ENCODE data around the gene RASGRF2.

The RASGRF2 gene

DNA sequence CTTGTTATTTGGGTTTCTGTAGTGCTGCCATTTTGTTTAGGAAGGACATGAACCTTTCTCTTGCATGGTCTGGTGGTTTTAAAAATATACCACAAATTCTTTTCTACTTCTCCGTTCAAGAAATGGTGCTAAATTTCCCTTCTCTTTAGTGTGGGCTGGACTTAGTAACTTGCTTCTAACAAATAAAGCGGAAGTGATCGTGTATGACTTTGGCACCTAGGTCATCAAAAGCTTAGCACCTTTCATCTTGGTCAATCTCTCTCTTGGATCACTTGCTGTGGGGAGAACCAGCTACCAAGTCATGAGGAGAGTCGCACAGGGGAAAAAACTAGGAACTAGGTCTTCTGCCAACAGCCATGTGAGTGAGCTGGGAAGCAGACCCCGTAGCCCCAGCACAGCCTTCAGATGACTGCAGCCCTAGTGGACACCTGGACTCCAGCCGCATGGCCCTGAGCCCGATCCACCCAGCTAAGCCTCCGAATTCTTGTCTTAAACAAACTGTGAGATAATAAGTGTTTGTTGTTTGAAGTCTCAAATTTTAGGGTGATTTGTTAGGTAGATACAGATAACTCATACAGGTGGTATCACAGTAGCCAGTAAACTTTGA, 185.3 kb downstream of the RASGRF2 start:
- DNase-seq = no peak

DNA sequence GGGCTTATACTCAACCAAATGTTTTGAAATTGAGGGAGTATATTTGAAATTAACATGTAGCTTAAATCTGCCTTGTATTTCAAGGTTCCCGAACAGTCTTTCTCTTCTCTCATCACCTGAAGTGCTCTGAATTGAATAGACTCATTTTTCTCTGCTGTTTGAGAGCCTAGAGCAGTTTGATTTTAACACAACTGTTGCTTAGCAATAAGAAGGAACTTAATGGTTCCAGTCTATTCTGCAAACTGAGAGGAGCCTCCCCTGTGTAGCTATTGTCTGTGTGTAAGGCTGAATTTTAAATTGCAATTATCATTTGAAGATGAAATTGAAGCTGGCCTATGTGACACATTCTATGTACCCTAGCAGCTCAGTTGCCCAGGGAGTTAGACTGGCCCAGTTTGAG, 185.9 kb downstream of the RASGRF2 start:
- no peak for DNase-seq

DNA sequence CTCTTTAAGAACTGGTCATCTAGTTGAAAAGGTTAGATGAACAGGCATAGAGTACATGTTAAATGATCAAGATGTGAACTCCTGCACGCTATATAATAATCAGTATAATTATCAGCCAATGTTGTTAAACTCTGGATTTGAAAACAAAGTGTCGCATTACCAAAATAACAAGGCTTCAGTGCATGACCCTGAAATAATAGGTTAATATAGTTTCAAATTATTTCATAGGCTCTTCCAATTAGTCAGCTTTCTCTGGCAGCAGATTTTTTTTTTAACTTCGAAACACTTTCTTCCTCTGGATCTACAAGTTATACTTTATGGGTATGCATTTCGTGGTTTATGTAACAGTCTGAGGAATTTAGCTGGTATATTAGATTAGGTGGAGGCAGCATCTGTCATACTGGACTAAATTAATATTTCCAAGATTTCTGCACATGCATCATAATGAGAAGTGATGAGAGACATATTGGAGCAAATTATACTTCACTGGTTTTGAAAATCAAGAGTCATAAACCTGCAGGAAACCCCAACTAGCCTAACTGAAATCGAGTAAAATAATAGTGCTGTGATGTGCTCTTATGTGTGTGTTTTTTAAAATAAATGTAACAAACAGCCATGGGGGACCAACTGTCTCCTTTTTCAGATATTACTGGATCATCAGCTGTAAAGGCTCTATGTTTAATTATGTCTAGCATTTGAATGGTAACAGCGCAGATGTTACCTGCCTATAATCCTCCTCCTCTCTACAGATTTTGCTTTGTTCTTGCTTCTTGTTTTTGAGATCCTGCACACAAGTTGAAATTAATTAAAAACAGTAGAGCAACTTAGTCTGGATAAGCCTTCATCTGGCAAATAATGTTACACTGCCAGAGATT, 187.1 kb downstream of the RASGRF2 start:
- no peak for DNase-seq

DNA sequence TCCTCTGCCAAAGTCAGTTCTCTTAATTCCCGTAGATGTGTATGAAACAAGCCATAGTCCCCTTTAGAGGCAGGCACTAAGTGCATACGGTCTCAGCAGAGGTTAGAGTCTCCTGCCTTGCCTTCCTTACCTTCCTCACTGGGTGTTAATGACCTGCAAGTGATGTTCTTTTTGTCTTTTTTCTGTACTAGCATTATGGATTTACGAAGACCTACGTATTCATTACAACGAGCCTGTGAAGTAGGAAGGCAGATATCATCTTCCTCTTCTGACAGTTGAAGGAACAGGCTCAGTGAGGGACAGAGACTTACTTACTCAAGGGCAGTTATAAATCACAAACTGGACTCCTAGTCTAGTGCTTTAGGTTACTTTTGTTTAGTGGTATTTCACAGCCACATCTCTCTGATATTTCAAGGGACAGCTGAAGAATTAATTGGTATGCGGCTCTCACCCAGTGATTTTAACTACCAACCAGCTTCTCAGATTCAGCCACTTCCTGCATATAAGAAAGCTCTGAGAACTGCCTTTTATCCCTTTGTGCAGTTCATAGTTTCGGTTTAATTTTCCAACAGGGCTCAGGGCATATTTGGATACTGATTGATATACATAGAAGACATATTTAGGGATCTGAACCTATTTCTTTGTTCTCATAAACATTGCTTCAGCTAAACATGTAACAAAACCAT, 187.9 kb downstream of the RASGRF2 start:
- no peak for DNase-seq

DNA sequence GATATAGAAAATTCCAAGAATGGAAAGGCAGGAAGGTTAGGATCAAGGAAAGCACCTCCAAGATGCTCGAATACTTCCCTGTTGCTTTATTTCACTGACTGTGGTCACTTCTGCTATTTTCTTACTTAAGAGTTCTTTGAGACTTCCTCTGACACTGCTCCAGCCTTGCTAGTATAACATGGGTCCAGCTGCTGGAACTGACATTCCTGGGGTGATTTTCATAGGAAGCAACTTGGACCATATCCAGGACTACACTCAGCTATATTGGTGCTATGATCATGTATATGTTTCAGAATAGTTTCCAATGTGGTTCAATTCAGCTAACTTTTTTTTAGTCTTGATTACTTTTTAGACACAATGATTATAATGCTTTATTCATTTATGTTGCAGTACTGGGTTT, 191.4 kb downstream of the RASGRF2 start:
- no peak for DNase-seq

DNA sequence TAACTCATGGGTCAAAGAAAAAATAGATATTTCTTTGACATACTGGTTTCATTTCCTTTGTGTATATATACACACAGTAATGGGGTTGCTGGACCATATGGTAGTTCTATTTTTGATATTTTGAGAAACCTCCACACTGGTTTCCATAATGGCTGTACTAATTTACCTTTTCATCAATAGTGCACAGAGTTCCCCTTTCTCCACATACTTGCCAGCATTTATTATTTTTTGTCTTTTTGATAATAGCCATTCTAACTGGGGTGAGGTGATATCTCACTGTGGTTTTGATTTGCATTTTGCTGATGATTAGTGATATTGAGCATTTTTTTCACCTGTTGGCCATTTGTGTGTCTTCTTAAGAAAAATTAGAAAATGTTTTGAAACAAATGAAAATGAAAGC, 194.6 kb downstream of the RASGRF2 start:
- no peak for DNase-seq

DNA sequence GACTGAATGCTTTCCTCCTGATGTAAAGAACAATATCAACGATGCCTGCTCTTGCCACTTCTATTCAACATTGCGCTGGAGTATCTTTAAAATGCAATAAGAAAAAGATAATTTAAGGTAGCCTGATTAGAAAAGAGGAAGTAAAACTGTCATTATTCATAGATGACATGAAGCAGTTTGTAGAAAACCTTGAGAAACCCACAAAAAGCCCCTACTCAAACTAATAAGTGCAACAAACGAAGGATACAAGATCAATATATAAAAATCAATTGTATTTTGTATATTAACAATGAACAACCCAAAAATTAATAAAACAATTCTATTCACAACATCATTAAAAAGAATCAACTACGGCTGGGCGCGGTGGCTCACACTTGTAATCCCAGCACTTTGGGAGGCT, 196.6 kb downstream of the RASGRF2 start:
- no peak for DNase-seq

DNA sequence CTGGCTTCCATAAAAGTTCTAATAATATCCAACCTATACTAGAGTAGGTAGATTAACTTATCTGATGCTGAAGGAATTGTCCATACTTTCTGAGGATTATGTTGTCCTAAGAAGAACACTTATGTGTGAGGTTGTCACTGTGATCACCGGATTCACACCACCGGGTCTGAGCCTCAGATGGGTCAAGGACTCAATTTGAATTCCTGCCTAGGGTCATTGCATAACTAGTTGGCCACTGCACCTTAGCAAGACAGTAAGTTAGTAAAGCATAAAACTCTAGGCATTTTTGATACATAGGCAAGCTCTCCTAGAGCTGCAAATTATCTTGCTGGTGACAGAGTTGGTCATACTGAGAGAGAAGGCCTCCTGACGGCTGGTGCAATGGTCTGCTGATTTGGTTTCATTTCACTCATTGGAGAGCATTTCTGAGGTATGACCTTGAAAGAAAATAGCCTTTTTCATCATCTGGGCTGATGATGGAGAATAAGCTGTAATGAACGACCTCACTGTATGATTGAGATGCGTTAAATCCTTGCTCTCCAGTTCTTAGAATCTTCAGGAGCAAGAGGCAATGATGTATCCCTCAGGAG, 200.9 kb downstream of the RASGRF2 start:
- DNase-seq = no peak

DNA sequence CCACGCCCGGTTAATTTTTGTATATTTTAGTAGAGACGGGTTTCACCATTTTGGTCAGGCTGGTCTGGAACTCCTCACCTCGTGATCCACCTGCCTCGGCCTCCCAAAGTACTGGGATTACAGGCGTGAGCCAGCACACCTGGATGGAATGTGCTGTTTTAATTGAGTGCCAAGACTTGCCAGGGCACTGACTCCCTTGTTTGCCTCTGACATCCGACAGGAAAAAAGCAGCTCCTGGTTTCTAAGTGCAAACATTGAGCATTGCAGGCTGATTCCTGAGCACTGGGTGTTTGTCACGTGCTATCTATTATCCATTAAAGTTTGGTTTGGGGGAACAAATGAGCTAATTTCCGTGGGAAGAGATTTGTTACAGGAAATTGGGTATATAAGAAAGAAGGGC, 202.3 kb downstream of the RASGRF2 start:
- DNase-seq = no peak

DNA sequence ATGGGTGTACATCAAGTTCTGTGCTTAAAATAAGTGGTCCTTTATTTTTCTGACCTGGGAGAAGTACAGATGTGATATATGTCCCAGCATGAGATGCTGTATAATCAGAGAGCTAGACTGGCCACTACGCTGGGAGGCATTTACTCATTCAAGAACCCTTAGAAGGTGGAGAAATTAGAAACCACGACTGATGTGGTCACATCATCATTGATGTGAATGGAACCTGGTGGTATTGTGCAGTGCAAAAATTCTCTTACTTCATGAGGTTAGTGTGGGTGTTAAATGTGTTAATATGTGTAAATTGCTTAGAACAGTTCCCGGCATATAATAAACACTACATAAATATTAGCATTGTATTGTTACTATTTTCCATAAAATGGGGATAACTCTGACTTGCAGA, 203.5 kb downstream of the RASGRF2 start:
- DNase-seq = no peak

DNA sequence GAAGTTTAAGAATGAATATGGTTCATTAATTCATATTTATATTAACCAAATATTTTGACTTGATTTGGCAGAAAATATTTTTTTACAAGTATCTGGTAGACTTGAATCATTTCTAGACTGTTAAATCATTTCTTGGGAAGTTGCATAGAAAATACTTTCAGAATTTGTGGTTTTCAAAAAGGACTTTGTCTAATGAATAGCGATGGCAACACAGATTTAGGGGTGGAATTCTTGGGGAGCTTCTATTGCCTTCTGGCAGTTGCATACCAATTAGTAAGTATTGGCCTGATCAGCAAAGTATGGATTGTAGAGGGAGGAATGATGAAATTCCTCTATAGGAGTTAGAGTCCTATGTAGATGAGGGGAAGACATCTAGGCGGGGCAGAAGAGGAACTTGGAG, 204.3 kb downstream of the RASGRF2 start:
- DNase-seq = no peak

DNA sequence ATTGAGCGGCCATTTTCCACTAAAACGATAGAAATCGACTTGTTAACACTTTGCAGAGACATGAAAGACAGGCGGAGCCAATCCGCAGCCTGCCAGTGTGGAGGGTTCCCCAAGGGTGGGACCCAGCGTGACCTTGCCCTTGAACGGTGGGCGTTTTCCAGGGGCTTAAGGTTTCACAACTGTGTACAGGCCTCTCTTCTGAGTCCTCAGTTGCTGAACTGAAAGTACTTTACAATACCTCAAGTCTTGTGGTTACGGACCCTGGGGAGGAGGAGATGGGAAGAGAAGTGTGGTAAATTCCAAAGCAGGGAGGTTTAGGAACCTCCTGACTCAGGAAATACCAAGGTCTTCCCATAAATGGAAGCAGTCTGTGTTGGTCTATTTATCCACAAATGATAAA, 204.8 kb downstream of the RASGRF2 start:
- DNase-seq = no peak

DNA sequence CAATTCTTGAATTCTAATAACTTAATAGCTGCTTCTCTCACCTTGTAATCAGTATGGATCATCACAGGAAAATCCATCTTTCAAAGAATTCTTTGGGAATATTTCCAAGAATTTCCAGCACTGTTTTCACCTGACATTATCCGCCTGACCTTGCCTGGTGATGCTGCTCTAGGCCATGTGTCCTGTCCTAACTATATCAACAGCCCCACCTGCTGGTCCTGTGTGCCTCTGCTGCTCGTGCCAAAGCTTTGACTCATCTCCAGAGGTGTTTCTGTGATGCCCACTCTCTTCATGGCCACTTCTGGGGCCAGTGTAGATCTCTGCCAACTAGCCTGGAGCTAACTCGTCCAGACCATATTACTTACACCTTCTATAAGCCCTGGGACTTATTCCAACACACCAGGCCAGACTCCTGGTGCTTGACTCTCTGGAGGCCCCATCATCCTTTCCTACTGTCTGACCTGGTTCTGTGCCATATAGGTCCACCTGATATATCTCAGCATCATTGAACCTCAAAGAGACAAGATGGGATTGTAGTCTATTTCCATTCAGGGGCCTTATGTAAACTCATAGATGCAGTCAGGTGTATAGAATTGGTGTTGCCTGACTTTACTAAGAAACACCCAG, 205.4 kb downstream of the RASGRF2 start:
- peak; percentile 61 for DNase-seq

DNA sequence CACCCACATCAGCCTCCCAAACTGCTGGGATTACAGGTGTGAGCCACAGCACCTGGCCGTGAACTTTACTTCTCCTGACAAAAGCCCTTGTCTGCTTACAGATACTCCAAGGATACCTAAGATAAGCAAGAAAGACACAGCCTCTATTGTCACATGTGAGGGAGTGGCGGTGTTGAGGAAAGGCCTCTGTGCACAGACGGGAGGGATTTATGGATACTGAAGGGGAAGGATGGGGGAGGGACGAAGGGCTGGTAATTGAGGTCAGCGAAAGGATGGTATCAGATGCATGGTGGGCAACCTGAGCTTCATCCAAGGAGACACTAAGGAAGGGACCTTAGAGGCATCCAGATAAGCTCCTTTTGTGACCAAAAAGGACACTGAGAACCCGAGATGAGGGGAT, 206.3 kb downstream of the RASGRF2 start:
- DNase-seq = no peak

DNA sequence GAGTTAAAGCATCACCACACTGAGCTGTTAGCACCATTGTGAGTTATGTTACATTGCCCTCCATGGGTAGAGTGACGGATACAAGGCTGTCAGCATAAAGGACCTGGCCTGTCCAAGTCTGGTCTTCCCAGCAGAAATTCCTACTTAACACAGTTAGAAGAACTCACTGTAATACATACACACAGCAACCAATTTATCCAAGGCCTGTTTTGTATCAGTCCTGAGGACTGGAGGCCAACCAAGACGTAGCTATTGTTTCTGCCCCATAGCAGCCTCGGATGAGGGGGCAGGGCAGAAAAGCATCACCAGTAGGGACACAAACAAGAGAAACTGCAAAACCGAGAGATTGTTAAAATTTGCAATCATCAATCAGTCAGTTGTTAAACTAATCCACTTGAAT, 206.9 kb downstream of the RASGRF2 start:
- DNase-seq = no peak

DNA sequence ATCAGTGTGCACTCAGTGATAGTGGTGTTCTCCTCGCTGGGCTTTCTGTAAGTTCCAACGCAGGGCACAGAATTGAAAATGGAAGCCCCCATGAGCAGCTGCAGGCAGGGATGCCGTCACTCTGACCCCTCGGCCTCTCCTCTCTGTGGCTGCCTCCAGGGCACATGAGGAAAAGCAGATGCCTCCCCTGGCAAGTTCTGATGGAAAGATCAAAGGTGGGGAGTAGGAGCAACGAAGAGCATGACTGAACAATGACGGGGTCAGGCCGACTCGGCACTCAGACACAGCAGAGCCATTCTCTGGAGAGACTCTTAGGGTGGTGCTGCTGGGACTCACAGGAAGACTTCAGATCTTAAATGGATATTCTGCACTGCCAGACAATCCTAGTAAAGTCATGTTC, 207.4 kb downstream of the RASGRF2 start:
- DNase-seq = no peak

DNA sequence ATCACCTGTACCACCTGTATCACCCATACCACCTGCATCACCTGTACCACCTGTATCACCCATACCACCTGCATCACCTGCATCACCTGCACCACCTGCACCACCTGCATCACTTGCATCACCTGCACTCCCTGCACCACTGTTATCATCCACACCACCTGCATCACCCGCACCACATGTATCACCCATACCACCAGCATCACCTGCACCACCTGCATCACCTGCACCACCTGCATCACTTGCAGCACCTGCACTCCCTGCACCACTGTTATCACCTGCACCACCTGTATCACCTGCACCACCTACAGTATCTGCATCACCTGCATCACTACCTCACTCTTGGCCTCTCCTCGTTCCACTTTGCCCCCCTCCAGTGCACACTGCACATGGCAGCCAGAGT, 209.8 kb downstream of the RASGRF2 start:
- DNase-seq = no peak

DNA sequence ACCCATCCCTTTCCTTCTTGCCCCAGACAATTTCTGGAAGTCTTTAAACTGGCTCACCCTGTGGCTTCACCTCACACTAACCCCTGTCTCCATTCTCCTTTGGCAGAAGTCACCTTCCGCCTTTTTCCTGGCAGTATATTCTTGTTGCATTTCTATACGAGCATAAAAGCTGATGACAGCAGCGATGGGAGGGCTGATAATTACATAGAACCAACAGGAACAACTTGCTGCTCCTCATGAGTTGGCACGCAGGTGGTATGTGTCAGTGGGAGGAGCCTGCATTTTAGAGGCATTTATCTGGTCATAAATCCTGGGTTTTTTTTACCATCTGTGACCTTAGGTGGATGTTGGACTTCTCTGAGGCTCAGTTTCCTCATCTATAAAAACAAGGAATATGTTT, 211.6 kb downstream of the RASGRF2 start:
- DNase-seq = no peak

DNA sequence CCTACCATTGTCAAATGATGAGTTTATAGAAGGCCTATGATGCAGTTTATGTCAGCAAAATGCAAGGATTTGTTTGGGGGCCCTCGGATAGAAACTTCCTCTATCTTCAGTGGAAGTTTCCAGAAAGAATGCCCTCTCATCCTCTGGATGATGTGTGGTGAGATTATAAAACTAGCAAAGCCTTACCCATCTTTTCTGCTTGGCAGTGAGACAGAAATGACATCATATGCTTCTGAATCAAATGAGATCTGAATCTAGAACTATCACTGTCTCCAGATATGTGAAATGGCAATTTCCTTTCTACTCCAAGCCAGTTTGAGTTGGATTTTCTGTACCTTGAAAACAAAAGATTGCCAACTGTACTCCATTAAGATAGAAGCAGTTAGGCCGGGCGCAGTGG, 212.5 kb downstream of the RASGRF2 start:
- no peak for DNase-seq

DNA sequence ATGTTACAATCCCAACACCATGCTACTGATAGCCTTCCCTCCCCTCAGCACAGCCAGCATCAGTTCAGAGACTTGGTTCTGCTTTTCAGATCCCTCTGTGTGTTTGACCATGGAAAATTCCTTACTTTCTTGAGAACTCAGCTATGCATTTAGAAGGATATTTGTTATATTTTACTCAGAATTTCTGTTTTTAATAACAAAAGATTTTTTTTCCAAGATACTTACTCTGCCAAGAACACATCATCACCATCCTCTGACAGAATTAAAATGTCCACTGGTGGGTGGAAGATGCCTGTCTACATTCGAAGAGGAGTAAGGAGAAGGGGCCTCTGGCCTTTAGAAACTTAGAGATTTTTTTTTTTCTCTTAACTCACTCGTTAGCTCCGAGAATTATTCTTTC, 216.9 kb downstream of the RASGRF2 start:
- DNase-seq = no peak

DNA sequence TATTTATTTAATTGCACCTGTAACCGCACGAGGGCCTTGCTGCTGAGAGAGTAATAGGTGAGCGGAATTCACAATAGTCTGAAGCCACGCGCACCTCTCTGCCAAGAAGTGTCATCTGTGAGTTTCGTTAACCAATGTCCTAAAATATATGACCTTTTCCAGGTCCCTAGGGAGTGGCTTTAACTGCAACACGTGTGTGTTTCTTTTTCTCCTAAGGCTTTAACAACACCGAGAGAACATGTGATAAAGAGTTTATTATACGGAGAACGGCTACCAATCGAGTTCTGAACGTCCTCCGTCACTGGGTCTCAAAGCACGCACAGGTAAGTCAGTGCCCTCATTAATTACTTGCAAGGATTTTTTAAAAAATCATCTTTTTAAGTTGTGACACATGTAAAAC, 219.8 kb downstream of the RASGRF2 start:
- DNase-seq = no peak

DNA sequence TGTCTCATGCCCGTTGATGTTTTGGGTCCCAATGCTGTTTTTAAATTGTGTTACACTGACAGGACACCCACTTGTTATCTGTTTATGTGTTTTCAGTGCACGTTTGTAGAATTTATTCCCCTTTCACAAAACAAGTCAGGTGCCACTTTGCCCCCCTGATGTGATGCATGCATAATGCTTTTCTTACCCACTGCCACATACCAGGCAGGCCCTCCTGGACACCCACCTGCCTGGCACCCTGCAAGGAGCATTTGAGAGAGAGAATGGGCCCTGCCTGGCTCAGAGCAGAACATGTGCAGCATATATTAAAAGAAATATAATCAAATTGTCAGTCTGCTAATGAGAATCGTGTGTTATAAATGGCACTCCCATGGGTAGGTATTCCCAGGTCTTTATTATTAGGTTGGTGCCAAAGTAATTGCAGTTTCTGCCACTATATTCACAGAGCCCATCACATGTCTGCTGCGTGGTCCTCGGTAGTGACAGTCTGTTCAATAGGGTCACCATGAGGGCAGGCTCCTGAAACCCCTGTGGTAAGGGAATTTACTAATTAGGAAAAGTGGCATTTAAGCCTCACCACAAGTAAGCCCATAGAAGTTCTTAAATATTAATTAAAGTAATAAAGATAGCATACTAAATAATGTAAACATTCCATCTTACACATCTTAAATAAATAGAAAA, 220.8 kb downstream of the RASGRF2 start:
- DNase-seq = no peak

Measured in right forelimb (tissue), 1 donor.